ENCODE data around the gene PTP4A1. TPM values are rescaled to one million over a fixed set of nuclear protein-coding genes. Genes with fewer than 3 reads are reported as not detected.

The PTP4A1 gene
- total RNA-seq, 1 donor from 2014 or later, result 42.6 TPM

DNA sequence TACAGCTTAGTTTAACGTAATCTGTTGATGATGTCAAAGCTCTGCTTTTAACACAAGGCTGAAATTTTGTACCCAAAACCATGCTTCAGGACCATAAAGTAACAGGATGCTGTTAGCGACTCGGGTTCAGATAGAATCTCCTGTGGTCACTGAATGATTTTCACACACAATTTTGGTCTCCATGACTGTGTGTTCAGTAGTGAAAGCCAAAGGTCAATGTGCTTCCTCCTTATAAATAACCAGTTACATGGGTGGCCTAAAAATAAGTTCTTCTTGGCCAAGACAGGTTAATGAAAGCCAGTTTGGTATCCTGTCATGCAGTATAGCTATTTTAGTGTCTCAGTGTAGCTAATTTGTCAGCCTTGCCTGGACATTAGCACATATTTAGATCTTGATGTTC lies 19.1 kb upstream of the PTP4A1 start:
- no peak for DNase-seq (ENCODE audit: low spot score)
- intact Hi-C loops (cut with DNase I), result no loop called here

DNA sequence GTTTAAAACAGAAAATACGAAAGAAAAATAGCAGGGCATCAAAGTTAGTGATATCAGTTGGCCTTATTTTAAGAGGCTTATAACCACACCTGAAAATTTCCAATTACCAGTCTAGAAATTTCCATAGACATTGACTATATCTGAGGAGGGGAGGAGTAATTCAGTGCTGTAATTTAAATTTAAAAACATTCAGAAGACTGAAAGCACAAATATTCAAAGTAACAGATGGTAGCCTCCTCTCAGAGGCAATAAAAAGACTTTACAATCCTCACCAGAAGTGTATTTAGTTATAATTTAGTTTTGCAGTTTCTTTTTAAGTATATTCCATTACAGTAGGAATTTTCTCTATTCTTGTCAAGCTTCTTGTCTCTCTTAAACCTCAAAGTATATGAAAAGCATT lies 18.4 kb upstream of the PTP4A1 start:
- intact Hi-C loops (cut with DNase I), result no loop called here
- no peak for DNase-seq (ENCODE audit: low spot score)

DNA sequence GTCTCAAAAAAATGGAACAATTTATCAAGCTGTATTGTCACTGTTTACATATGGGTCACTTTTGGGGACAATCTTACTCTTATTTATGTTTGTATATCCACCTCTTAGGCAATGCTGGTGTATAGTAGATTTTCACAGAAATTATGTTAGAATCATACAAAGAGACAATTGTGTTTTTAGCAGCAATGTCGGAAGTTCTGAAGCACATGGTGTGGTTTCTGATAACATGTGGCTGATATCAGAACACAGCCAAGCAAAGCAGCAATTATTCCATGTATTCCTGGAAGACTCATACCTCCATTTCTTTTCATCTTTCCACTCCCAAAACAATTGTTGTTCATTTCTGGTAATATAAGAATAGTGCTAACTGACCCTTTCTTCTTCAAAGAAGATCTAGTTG lies 17.5 kb upstream of the PTP4A1 start:
- no peak for DNase-seq (ENCODE audit: low spot score)
- intact Hi-C loops (cut with DNase I), result no loop called here

DNA sequence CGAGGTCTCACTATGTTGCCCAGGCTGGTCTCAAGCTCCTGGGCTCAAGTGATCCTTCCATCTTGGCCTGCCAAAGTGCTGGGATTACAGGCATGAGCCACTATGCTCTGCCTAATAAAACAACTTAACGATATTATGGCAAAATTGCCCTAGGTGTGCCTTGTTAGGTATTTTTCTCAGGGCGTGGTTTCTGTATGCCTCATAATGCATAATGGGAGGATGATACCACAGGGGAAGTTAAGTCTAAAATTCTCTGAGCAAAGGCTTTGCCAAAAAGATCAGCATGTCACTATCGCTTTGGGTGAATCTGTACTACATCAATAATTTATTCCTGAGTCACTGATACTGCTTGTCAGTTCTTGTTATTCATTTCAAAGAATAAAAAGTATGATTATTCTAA lies 15.9 kb upstream of the PTP4A1 start:
- DNase-seq (ENCODE audit: low spot score), result no peak
- intact Hi-C loops (cut with DNase I), result no loop called here

DNA sequence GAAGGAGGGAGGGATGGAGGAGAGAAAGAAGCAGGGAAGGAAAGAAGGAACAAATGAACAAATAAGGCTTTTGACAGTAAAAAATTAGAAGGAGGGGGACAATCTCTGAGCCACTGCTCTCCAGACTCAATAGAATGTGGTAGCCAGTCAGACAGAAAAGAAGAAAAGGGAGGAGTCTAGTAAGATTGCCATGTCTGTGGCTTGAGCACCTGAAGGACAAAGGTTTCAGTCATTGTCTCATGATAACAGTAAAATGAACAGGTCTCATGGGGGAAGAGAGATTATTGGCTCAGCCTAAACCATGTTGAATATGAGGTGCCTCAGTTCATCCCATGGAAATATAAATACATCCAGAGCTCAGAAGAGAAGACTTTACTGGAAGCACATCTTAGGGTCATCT lies 14.0 kb upstream of the PTP4A1 start:
- DNase-seq (ENCODE audit: low spot score), result no peak

DNA sequence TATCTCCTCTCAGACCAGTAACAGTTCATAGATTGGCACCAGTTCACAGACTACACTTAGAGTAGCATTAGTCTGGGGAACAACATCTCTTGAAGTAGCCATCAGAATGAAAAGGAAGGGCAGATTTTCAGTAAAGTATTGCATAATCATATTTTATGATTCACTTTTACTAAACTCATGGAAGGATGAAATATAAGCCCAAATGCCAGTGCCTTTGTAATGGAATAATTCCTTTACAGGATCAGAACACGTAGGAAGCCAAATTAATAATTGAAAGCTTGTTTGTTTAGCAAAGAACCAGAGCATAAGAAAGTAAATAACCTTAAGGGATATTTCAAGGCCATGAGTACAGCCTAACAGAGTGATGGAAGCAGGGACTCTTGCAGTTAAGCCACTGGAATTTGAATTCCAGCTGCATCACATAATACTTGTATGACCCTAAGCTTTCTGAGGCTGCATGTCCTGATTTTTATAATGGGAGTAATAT lies 11.4 kb upstream of the PTP4A1 start:
- intact Hi-C loops (cut with DNase I), result no loop called here
- DNase-seq (ENCODE audit: low spot score), result no peak

More for the DNA sequence above, 14.0 kb upstream of the PTP4A1 start:
- intact Hi-C loops (cut with DNase I), result no loop called here

DNA sequence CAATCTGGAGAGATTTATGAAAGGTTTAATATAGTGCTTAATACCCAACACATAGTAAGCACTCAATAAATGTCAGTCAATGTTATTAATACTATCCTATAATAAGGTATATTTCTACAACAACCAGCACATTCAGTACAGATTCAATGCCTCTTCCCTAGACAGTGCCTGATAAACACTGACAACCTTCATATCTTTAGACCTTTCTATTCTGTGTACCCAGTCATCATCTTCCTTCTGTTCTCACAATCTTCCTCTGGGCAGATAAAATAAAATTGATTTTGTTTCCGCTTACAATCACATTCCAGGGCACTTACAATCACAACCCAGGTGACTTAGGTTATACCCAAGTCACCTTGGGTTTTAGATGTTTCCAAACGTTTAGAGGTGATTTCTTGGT lies 11.0 kb upstream of the PTP4A1 start:
- no peak for DNase-seq (ENCODE audit: low spot score)
- intact Hi-C loops (cut with DNase I), result no loop called here

DNA sequence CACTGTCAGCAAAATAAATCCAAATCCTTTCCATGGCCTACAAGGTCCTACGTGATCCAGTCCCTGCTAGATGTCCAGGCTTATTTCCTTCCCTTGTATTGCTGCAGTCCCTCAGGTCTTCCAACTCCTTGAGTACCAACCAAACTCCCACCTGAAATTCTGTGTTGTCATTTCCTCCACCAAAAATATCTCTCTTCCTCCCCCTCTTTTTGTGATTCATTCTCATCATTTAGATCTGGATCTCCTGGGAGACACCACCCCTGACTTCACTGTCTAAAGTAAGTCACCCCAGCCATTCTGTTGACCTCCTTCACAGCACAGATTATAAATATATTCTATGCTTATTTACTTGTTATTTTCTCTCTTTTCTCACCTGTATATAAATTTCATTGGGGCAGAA lies 9.0 kb upstream of the PTP4A1 start:
- intact Hi-C loops (cut with DNase I), result no loop called here
- no peak for DNase-seq (ENCODE audit: low spot score)

DNA sequence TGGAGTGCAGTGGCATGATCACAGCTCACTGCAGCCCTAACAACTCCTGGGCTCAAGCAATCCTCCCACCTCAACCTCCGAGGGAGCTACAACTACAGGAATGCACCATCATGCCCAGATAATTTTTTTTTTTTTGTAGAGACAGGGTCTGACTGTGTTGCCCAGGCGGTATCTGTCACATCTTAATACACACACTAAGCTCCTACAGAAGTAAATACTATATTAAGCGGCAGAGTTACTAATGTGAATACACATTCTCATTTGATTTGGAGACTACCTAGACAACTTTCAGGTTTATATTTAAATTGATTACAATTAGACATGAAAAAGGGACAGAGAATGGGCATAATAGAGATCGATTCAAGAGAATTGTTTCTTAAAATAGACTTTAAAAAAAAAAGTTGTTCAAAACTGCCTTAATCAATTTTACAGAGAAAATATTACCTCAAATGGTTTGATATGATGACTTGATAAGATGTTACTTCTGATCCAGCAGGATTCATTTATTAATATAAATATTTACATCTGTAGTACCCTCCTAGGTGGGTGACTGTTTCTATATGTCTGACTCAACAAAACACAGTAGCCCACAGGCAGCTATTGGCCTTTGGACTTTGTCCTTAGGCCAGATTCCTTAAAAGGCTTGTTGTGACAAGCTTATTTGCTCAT lies 7.1 kb upstream of the PTP4A1 start:
- intact Hi-C loops (cut with DNase I), result no loop called here
- no peak for DNase-seq (ENCODE audit: low spot score)

DNA sequence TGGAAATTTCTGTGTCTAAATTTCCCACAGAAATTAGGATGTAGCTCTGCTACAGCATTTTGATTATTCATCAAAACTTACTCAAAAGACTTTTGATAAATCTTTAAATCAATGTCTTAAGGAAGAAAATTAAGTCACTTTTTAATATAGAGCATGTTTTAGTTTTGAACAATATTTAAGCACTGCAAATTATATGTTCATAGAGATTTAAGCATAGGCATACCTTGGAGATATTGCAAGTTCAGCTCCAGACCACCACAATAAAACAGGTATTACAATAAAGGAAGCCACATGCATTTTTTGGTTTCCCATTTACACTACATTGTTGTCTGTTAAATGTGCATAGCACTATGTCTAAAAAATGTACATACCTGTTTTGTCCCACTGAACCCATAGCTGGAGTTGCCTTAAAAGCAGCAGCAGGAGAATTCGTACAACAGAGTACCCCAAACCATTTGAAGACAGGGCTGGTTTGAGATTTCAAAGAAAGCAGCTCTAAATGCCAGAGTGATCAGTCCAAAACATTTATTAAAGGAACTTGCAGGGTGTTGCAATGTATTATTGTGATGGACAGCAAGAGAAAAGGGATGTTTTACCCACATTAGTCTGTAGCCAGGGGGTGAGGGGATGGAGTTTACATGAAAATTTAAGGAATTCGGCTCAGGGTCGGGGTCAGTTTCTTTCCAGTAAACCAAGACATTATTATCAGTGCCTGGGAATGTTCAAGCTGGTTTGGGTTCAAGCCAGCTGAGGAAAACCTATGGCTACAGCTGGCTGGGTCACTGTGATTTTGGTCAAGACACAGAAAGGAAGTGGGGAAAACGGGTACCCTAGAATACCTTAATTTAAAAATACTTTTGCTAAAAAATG lies 6.3 kb upstream of the PTP4A1 start:
- DNase-seq (ENCODE audit: low spot score), result no peak
- intact Hi-C loops (cut with DNase I), result no loop called here

DNA sequence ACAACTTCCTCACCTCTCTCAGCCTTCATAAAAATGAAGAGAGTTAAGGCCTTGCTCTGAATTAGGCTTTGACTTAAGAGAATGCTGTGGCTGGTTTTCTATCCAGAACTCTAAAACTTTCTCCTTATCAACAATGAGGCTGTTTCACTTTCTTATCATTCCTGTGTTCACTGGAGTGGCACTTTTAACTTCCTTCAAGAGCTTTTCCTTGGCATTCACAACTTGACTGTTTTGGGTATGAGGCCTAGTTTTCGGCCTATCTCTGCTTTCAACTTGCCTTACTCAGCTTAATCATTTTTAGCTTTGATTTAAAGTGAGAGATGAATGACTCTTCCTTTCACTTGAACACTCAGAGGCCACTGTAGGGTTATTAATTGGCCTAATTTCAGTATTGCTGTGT lies 4.3 kb upstream of the PTP4A1 start:
- DNase-seq (ENCODE audit: low spot score), result no peak

DNA sequence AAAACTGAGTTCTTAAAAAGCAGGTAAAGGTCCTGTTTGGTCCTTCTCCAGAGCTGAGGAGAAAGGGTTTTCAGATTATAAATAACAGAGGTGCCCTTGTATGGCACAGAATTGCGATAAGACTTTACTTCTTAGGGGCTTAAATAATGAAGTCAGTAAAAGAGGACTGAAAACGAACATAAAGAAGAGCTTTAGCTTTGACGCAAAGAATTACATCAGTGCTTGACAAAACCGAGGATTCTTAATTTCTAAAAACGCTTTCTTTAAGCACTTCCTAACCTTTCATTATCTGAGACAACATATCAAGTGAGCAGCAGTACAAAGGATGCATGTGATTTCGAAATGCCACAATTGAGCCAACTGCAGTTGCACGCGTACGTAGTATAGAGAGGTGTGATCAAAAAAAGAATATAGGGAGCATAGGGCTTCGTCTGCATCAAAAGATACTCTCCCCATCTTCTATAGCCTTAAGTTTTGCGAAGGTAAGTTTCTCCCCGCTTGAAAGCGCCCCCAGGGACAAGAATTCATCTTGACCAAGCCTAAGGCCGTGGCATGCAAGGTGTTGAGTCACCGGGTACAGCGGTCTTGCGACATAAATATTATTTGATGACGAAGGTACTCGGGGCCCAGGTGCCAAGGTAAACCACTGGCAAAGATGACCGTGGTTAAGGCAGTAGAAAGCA lies 778 bp upstream of the PTP4A1 start:
- peak; percentile 77 for DNase-seq (ENCODE audit: low spot score)
- intact Hi-C loops (cut with DNase I), result loop anchor here (2.0 to 10.0 kb wide), 2 partner anchors 63 to 217 kb away; partner anchors contain the start of gene PHF3

More for the DNA sequence above, 4.3 kb upstream of the PTP4A1 start:
- intact Hi-C loops (cut with DNase I), result no loop called here

DNA sequence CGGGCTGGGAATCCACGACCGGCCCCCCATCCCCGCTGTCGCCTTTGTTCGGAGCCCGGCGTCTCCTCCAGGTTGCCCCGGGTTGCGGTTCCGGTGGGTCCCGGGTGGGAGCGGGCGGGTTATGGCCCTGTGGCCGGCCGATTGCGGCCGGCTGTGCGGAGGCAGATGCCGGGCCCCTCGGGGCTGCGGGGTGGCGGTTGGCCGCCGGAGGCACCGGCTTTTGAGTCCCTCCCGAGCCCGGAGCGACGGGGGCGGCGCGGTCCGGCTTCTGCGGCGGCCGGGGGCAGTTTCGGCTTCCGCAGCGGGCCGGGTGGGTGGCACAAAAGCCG lies 431 bp downstream of the PTP4A1 start:
- intact Hi-C loops (cut with DNase I), result loop anchor here (2.0 to 10.0 kb wide), 2 partner anchors 62 to 218 kb away; partner anchors contain the start of gene PHF3
- no peak for DNase-seq (ENCODE audit: low spot score)

DNA sequence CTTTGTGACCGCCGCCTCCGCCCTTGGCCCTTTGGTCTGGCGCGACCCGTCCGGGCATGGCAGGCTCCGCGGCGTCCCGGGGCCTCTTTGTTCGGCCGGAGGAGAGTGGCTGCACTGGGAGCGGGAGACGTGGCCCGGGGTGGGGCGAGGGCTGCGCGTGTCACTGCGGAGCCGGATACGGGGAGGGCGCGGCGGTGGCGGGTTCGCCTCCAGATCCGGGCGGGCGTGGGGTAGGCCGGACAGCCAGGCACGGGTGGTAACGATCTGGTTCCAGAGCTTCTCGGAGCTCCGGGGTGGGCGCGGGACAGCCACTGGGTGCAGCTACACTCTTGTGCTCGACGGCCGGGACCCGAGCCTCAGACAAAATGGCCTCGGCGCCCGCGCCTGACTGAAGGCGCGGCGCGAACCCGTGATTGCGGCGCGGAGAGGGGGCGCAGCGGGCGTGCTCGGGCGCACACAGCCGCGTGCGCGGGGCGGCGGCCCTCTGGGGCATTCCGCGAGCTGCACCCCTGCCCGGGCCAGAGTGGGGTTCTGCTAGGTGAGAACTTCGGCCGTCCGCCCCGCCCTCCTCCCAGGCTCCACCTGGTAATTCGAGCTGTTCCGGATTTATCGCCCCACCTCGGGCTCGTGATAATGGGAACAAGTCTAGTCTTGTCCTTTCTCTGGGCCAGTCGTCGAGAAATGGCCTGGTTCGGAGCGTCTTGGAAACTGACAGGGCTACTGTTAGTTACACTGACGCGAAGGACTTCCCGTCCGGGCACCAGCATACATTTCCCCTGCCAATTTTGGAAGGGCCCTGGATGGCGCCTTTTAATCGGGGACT lies 1.0 kb downstream of the PTP4A1 start:
- DNase-seq (ENCODE audit: low spot score), result peak; percentile 92
- intact Hi-C loops (cut with DNase I), result loop anchor here (2.0 to 10.0 kb wide), 2 partner anchors 62 to 218 kb away; partner anchors contain the start of gene PHF3

DNA sequence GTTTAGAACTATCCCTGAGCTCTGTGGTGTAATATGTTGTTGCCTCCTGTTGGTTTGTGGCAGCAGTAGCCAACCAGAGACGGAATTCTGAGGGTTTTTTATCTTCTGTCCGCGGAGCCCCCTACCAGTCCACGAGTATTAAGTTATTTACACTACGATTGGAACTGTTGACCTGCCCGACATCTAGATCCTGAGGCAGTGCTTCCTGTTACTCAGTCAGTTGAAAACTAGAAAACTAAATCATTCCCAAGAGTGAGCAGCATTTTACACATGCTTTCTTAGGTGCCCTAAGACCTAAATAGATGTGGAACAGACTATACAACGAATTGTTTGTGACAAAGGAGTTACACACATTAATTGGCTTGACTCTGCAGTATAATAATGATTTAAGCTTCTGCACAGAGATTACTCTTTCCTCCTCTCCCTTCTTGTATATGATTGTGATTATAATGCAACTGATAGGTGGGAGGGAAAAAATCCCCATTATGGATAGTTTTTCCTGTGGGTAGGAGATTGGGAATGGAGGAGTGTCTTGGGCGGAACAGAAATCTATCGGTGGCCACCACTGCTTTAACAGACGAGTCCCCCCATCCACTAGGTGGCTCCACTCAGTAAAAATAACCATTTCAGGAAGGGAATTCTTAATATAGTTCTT lies 1.7 kb downstream of the PTP4A1 start:
- intact Hi-C loops (cut with DNase I), result loop anchor here (2.0 to 10.0 kb wide), 2 partner anchors 61 to 219 kb away; partner anchors contain the start of gene PHF3
- no peak for DNase-seq (ENCODE audit: low spot score)

DNA sequence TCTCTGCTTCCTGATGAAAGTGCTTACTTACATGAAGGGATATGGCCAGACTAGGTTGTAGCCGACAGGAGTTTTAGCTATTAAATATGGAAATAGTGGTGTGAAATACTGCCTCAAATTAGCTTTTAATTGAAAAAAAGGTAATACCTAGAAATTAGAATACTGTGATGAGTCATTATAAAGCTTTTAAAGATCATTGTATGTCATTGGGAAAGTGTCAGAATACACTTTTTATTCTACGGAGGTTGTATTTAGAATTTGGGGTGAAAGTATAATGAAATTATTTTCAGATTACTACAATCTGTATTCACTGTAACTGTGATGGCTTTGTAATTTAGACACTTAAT lies 2.2 kb downstream of the PTP4A1 start:
- DNase-seq (ENCODE audit: low spot score), result no peak
- intact Hi-C loops (cut with DNase I), result loop anchor here (10.0 kb wide), 1 partner anchor 220 kb away; no protein-coding TSS in a partner anchor

DNA sequence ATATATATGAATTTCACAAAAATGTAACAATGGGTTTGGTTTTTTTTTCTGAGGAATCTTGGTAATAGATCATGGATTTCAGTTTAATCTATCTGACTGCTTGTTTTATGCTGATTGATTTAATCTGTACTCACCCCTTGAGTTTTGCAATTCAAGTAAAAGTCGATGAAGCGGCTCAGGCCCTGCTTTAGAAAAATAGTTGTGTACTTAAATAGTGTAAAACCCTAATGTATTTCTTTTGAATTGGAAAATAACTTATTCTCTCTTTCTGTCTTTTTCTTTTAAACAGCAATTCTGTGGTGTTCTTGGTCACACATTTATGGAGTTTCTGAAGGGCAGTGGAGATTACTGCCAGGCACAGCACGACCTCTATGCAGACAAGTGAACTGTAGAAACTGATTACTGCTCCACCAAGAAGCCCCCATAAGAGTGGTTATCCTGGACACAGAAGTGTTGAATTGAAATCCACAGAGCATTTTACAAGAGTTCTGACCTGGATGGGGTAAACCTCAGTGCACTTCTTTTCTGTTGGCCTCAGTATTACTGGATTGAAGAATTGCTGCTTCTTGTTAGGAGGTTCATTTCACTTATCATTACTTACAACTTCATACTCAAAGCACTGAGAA lies 4.0 kb downstream of the PTP4A1 start:
- intact Hi-C loops (cut with DNase I), result loop anchor here (10.0 kb wide), 1 partner anchor 221 kb away; no protein-coding TSS in a partner anchor
- no peak for DNase-seq (ENCODE audit: low spot score)

DNA sequence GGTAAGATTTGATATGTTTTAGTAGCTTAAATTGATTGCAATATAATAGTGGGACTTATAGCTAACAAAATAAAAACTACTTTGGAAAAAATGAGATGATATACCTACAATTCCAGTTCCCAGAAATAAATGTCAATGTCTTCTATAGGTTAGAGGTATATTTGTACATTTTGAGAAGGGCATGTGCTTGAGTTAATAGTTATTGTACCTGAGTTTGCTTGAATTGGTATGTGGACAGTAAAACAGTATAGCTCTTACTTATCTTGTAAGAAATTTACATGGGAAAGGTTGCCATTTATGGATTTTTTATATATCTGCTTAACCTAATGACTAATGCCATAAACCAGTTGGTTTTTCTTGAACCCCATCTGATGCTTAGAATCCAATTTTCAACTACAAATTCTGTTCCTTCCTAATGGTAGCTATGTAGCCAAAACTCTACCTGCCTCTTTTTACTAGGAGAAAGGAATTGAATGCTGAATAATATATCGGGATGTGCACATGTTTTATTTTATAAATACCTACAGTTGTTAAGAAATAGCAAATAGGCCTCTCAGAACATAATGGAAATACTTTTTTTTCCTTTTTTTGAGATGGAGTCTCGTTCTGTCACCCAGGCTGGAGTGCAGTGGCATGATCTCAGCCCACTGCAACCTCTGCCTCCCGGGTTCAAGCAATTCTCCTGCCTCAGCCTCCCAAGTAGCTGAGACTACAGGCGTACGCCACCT lies 4.9 kb downstream of the PTP4A1 start:
- intact Hi-C loops (cut with DNase I), result loop anchor here (10.0 kb wide), 1 partner anchor 222 kb away; no protein-coding TSS in a partner anchor
- no peak for DNase-seq (ENCODE audit: low spot score)
